Dermis microvascular lymphatic vessel endothelial cell (primary cell): Measurements from ENCODE around the gene NTN4. TPM values are rescaled to one million over a fixed set of nuclear protein-coding genes. Genes with fewer than 3 reads are reported as not detected.
"Not testable (repeated sequence)": the region's sequence is repeated elsewhere in the genome, so short reads cannot be mapped to it uniquely, and the experiment has no call there.

ENCODE experiments used
- DNase-seq, 2 donors: peaks; one replicate each; pipeline versions ENCODE4 v3.0.0 to v3.0.0-alpha.2; 2010; ENCODE audit warnings: low read depth in 2 of 2
- total RNA-seq: library from RNA; depleted of rRNA; stranded (reverse); fragments of >200 nt; gene quantifications from 2 replicates; pipeline ENCODE4 v1.2.1, GENCODE V29; 2014

NTN4 gene
- total RNA-seq, 1 donor from 2014 or later = 204 TPM

- no peak for DNase-seq
Observed at GRCh38 chr12:95796982-95797289, 6.4 kb upstream of the NTN4 start.

GRCh38 chr12:95796225-95796981 lies 5.8 kb upstream of the NTN4 start:
- no peak for DNase-seq

- DNase-seq = peak in 1 of 2 donors; percentile 27
Observed at GRCh38 chr12:95790917-95791849, 619 bp upstream of the NTN4 start.

- peak in 1 of 2 donors; percentile 37 for DNase-seq
Observed at GRCh38 chr12:95789126-95790032, 1.2 kb downstream of the NTN4 start.

- peak; percentile 28 to 70 for DNase-seq
Observed at GRCh38 chr12:95788637-95789036, 1.9 kb downstream of the NTN4 start.

- peak; percentile 15 to 34 for DNase-seq
Observed at GRCh38 chr12:95787274-95787818, 3.2 kb downstream of the NTN4 start.

GRCh38 chr12:95784915-95785314 lies 5.6 kb downstream of the NTN4 start:
- no peak for DNase-seq

GRCh38 chr12:95784286-95784685 lies 6.3 kb downstream of the NTN4 start:
- DNase-seq = peak in 1 of 2 donors; percentile 32

GRCh38 chr12:95775466-95775865 lies 15.1 kb downstream of the NTN4 start:
- DNase-seq = not testable (repeated sequence)

GRCh38 chr12:95774311-95775045 lies 16.1 kb downstream of the NTN4 start:
- DNase-seq = no peak

GRCh38 chr12:95773320-95773719 lies 17.2 kb downstream of the NTN4 start:
- DNase-seq = no peak

- DNase-seq = no peak
Observed at GRCh38 chr12:95767703-95768102, 22.9 kb downstream of the NTN4 start.

GRCh38 chr12:95766356-95767019 lies 24.1 kb downstream of the NTN4 start:
- DNase-seq = no peak

- no peak for DNase-seq
Observed at GRCh38 chr12:95764848-95765247, 25.7 kb downstream of the NTN4 start.

GRCh38 chr12:95763809-95764253 lies 26.7 kb downstream of the NTN4 start:
- peak; percentile 78 to 92 for DNase-seq

- no peak for DNase-seq
Observed at GRCh38 chr12:95762123-95762785, 28.3 kb downstream of the NTN4 start.

- no peak for DNase-seq
Observed at GRCh38 chr12:95760371-95760770, 30.2 kb downstream of the NTN4 start.

- DNase-seq = no peak
Observed at GRCh38 chr12:95759718-95760117, 30.8 kb downstream of the NTN4 start.

GRCh38 chr12:95759039-95759438 lies 31.5 kb downstream of the NTN4 start:
- no peak for DNase-seq
